Left lung (tissue), 10 donors: ENCODE data around the gene IL3. TPM values are rescaled to one million over a fixed set of nuclear protein-coding genes. Genes with fewer than 3 reads are reported as not detected.

Source experiments
- ATAC-seq: fragments of 200-7000 bp; cut with Tn5 transposase; one replicate; pipeline ENCODE4 v1.9.1; 2020; ENCODE audit warnings: moderate library complexity
- DNase-seq, 4 donors: peaks; one replicate each; pipeline ENCODE4 v3.0.0-alpha.2; 2013 to 2020
- H3K27ac ChIP-seq, 2 donors: fragments of 200-600 bp; sonication (generic) in 1 of 2; one replicate each; pipeline versions ENCODE4 v1.5.0 to v1.8.0; 2020 to 2021
- H3K27me3 ChIP-seq, 2 donors: fragments of 200-600 bp; sonication (generic) in 1 of 2; one replicate each; pipeline versions ENCODE4 v1.5.0 to v1.8.0; 2020 to 2021
- H3K36me3 ChIP-seq, 2 donors: fragments of 200-600 bp; sonication (generic) in 1 of 2; one replicate each; pipeline versions ENCODE4 v1.5.0 to v1.8.0; 2020 to 2021
- H3K4me1 ChIP-seq, 2 donors: fragments of 200-600 bp; one replicate each; pipeline ENCODE4 v1.8.0; 2021
- H3K4me3 ChIP-seq, 2 donors: fragments of 200-600 bp; sonication (generic) in 1 of 2; one replicate each; pipeline versions ENCODE4 v1.5.0 to v1.8.0; 2020 to 2021; ENCODE audit warnings: mild to moderate bottlenecking in 1 of 2
- H3K9me3 ChIP-seq, 2 donors: fragments of 200-600 bp; sonication (generic) in 1 of 2; one replicate each; pipeline versions ENCODE4 v1.5.0 to v1.8.0; 2020 to 2021
- intact Hi-C, 2 donors: fragments of 100-400 bp; cut with DNase I; formaldehyde crosslinking; loops; one replicate each; pipeline versions ENCODE4 v1.11.2 to v1.14.2; 2022
- polyA plus RNA-seq, 6 donors: library from polyadenylated mRNA; unstranded; fragments of 120-200 nt; gene quantifications; one replicate each; pipeline ENCODE4 v1.2.1, GENCODE V29; 2013; ENCODE audit not compliant: insufficient read length in 6 of 6
- total RNA-seq, 2 donors: library from RNA; stranded (reverse); fragmentation: NEBNext Ultra II Directional; extraction: Animal tissue kit (Norgen Biotek cat#: 25700); gene quantifications; one replicate each; pipeline ENCODE4 v1.2.1, GENCODE V29; 2021
- TF ChIP-seq, protein P1 (sequence below), 2 donors: fragments of 200-600 bp; sonication (generic) in 1 of 2; IDR thresholded peaks; one replicate each; pipeline versions ENCODE4 v1.5.0 to v1.8.0; 2021; ENCODE audit warnings: antibody characterized with exemption in 2 of 2
- donor health status: DM: no; HTN: yes; CAD: no.
- donor health status: DM: no; HTN: no; CAD: no.

The IL3 gene
- total and polyA plus RNA-seq, 8 donors = not detected

DNA sequence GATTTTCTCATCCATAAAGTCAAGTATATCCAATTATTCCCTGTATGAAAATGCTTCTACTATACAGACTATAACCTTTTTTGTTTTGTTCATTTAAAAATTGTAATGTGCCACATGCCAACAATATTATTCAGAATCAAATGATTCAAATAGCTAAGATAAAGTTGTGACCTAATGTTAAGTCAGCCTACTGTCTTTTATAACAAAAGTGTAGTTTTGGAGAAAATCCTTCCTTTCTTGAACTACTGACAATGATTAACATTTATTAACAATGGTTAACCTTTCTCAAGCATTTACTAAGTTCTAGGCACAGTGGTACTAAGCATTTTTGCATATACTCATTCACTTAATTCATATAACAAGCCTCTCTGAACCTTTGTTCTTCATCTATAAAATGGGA lies 38.2 kb downstream of the IL3 start:
- Histone ChIP-seq H3K9me3 (no peaks in the 10 kb centered on the region), H3K36me3 (no peaks in the 10 kb centered on the region), H3K4me1 (peaks cover 0 to 21% of the 10 kb centered on the region in 2 donors), H3K27ac (no peak overlapping the region), H3K4me3 (no peak overlapping the region), H3K27me3 (no peaks in the 10 kb centered on the region)
- intact Hi-C loops = no loop called here
- TF ChIP-seq, protein P1, sequence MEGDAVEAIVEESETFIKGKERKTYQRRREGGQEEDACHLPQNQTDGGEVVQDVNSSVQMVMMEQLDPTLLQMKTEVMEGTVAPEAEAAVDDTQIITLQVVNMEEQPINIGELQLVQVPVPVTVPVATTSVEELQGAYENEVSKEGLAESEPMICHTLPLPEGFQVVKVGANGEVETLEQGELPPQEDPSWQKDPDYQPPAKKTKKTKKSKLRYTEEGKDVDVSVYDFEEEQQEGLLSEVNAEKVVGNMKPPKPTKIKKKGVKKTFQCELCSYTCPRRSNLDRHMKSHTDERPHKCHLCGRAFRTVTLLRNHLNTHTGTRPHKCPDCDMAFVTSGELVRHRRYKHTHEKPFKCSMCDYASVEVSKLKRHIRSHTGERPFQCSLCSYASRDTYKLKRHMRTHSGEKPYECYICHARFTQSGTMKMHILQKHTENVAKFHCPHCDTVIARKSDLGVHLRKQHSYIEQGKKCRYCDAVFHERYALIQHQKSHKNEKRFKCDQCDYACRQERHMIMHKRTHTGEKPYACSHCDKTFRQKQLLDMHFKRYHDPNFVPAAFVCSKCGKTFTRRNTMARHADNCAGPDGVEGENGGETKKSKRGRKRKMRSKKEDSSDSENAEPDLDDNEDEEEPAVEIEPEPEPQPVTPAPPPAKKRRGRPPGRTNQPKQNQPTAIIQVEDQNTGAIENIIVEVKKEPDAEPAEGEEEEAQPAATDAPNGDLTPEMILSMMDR (IDR thresholded peaks at IDR 0.05) = no peak
- no peak for DNase-seq
- no peak for ATAC-seq

DNA sequence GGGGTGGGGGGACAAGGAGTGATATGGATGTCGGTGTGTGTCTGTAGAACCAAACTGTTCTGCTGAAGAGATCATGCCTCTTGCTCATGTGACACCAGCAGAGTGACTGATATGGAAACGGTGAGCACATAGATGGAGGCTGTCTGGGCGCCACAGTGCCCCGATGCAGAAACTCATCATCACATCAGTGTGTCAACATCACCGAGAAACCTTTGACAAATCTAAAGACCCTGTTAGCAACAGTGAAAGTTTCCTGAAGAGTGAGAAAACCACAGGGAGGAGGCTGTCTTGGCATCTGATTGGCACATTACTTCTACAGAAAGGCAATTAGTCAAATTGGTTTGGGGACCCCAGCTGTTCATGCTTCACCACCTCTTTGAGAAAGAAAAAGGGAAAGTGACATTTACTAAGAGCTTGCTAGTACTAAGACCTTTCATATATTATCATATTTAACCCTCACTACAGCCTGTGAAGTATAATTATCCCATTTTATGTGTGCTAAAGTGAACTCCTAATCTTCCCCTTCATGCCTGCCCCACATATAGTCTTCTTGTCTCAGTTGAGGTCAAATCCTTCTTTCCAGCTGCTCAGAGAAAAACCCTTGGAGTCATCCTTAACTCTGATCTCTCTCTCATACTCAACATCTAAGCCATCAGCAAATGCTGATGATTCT lies 38.8 kb downstream of the IL3 start:
- Histone ChIP-seq H3K27me3 (no peaks in the 10 kb centered on the region), H3K4me1 (peaks cover 0 to 27% of the 10 kb centered on the region in 2 donors), H3K36me3 (no peaks in the 10 kb centered on the region), H3K27ac (no peak overlapping the region), H3K4me3 (no peak overlapping the region), H3K9me3 (no peaks in the 10 kb centered on the region)
- intact Hi-C loops = no loop called here
- TF ChIP-seq, protein P1 (IDR thresholded peaks at IDR 0.05) = no peak
- ATAC-seq (no peak), DNase-seq (no peak)

DNA sequence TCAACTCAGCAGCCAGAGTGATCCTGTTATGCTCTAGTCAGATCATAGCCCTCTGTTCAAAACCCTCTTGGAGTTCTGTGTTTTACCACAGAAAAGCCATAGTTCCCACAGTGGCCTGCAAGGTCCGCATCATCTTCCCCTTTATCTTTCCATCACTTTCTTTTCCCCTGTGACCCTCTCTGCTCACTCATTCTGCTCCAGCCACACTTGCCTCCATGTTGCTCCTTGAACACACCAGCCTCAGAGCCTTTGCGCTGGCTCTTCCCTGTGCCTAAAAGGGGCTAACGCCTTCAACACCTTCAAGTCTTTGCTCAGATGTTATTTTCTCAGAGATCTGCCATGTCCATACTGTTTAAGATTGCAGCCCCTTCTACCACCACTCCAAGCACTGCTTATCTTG lies 39.5 kb downstream of the IL3 start:
- no peak for DNase-seq
- Histone ChIP-seq H3K27ac (no peak overlapping the region), H3K36me3 (no peaks in the 10 kb centered on the region), H3K4me1 (peaks cover 0 to 32% of the 10 kb centered on the region in 2 donors), H3K27me3 (no peaks in the 10 kb centered on the region), H3K4me3 (no peak overlapping the region), H3K9me3 (no peaks in the 10 kb centered on the region)
- TF ChIP-seq, protein P1 (IDR thresholded peaks at IDR 0.05) = no peak
- ATAC-seq = no peak
- intact Hi-C loops = no loop called here

DNA sequence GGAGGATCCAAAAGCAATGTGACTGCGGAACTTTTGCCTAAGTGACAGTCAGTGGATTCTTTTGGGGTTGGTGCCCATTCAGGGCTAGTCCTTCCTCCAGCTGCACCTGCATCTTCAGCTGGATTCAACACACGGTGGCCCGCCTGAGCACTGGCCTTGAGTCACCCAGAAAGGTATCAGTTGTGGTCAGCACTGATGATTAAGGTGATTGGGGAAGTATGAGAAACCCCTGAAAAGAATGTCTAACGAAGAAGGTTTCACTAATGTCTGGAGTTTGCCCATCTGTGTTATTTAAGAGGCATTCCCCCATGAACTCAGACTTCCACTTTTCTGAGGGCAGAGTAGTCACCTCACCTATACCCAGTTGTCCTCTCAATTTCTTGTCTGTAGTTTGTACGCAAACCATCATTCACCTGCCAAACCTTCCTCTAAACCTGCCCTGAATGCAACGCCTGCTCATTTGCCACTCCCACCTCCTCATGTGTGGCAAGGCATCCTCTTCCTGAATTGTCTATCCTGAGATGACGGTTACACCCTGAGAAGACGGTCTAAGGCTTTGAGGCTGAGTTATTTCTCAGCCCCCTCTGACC lies 40.3 kb downstream of the IL3 start:
- H3K36me3 ChIP-seq = no peaks in the 10 kb centered on the region
- H3K4me3 ChIP-seq = no peak overlapping the region
- ATAC-seq (no peak), DNase-seq (no peak)
- peaks cover 0 to 32% of the 10 kb centered on the region in 2 donors for H3K4me1 ChIP-seq
- no peaks in the 10 kb centered on the region for H3K9me3 ChIP-seq
- H3K27ac ChIP-seq = no peak overlapping the region
- TF ChIP-seq, protein P1 (IDR thresholded peaks at IDR 0.05) = no peak
- H3K27me3 ChIP-seq = no peaks in the 10 kb centered on the region
- intact Hi-C loops = no loop called here

DNA sequence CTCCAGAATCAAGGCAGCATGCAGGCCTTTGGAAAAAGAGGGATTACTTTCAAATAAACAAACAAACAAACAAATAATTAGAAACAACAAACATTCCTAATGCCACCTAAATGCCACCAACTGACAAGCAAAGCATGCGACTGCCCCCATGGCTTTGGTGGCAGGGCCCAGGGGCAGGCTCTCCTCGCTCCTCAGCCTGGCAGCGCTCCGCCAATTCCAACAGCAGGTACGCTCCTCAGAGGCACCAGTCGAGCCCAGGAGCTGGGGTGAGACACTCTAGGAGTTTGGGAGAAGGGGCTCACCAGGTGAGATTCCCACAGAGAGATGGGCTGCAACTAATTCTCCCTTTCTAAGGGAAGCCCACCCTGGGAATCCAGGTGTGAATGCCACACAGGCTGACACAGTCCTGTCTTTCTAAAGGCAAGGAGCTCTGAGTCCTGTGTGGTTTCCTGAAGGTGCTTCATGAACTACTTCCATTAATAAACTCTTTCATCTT lies 41.0 kb downstream of the IL3 start:
- Histone ChIP-seq H3K27ac (no peak overlapping the region), H3K4me3 (no peak overlapping the region), H3K4me1 (peaks cover 0 to 32% of the 10 kb centered on the region in 2 donors), H3K9me3 (no peaks in the 10 kb centered on the region), H3K27me3 (no peaks in the 10 kb centered on the region), H3K36me3 (no peaks in the 10 kb centered on the region)
- intact Hi-C loops = no loop called here
- ATAC-seq (no peak), DNase-seq (no peak)
- TF ChIP-seq, protein P1 (IDR thresholded peaks at IDR 0.05) = no peak
